ENCODE results near the gene NRXN3.

Gene NRXN3

DNA sequence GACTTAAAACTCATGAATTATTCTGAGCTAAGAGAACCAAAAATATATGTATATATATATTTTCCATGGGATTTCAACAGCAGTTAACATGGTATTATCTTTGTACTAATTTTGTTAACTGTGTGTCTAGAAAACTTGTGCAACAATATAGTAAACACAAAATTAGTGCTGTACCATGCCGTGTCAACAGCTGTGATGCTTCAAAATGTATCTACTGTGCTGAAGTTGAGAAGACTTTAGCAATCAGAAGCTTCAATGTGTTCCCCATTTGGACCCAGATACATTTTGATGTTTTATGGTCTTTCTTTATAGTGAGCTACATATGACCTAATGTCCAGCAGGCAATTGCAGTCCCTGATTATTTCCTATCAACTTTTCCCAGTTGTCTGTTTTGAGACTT is 1635.5 kb downstream of the NRXN3 start:
- no peak for DNase-seq (ENCODE audit: low read depth in 2 of 2)

GRCh38 chr14:79809849-79810612 is 1639.9 kb downstream of the NRXN3 start:
- no peak for DNase-seq (ENCODE audit: low read depth in 2 of 2)

- DNase-seq (ENCODE audit: low read depth in 2 of 2): no peak
These were observed 1650.8 kb downstream of the NRXN3 start for GRCh38 chr14:79820866-79821535.

GRCh38 chr14:79822034-79822433 is 1651.9 kb downstream of the NRXN3 start:
- DNase-seq (ENCODE audit: low read depth in 2 of 2): no peak

DNA sequence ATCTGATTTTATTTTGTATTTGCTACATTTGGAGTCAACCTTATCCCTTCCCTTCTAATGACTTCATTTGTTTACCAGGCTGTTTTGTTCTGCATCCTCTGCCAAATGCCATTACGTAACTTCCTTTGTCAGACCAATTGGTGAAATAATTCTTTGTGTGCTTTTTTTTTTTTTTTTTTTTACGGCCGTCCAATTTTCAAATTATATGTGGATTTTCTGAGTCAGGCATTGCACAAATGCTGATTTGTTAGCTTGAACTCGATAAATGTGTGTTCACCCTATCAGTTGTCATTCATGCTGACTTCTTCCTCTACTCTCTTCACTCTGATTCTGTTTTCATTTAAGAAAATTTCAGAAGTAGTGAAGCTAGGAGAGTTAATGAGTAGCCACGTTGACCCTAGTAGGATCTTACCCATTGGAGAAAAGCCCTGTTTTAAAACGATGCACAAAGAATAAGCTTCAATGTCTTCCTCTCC is 1654.9 kb downstream of the NRXN3 start:
- DNase-seq (ENCODE audit: low read depth in 2 of 2): no peak

DNA sequence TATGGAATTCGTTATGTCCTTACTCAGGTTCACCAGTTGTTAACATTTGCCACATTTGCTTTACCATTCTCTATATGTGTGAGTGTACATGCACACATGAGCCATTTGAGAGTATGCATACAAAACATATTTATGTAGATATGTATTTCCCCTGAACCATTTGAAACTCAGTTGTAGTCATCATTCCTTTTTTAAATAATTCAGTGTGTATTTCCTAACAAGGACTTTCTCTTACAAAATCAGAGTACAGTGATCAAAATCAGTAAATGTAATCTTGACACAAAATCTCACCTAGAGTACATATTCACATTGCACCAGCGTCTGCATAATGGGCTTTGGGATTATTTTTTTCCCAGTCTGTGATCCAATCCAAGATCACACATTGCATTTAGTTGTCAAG is 1656.2 kb downstream of the NRXN3 start:
- no peak for DNase-seq (ENCODE audit: low read depth in 2 of 2)

DNA sequence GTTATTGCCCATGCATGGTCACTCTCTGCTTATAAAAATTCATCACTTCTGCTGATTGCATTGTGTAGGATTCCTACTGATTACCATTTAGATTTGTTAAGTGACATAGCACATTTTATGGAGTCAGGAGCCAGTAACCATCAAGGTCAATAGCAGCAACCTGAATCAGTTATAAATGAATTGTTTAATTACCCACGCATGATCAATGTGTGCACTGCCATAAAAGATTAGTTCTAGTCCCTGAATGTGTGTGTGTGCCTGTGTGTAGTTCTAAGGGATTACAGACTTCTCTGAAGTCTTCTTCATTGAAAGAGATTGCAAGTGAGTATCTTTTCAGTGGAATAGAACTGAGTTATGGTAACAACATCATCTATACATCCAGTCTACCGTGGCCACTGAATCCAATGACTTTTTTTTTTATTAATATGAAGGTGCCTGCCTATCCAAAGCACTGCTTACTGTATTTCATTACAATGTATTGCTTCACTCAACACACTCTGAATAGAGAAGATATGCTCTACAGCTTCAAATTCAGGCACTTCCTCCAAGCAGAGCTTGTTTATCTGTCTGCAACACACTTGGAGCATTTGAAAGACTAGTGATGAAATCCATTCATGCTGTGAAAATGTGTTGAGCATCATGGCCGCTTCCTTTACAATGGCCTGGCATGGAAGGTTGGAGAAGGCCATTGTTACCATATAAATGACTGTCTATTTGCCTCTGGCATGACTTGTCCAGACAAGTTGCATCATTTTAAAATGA is 1659.4 kb downstream of the NRXN3 start:
- DNase-seq (ENCODE audit: low read depth in 2 of 2): no peak

DNA sequence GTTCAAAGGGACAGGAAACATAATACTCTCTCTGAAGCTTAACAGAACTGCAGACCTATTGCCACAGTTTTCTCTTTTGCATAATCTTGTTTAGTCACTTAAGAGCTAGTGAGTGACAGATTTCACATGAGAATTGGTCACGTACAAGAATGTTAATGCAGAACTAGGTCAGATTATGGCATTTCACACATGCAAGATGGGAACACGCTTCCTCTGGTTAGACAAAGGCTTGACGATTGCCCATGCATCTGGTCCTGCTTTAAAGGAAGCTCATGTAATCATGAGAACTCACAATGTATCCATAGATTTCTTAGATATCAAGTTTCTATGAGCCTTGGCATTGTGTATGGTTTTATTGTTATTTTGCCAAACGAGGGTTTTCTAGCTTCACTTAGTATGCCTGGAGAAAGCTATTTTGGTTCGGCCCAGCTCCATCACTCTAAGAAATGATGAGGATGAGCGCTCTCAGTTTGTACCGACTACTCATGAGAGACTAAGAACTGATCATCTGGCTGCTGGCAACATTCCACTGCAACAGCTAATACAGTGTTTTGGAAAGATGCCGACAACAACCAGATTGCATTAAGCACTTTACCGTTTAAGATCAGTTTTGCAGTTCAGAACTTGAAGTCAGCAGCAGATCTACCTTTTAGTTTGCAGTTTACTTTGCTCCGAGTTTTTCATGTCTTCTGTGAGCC is 1661.2 kb downstream of the NRXN3 start:
- no peak for DNase-seq (ENCODE audit: low read depth in 2 of 2)

- no peak for DNase-seq (ENCODE audit: low read depth in 2 of 2)
These were observed 1663.6 kb downstream of the NRXN3 start for GRCh38 chr14:79833781-79834180.

DNA sequence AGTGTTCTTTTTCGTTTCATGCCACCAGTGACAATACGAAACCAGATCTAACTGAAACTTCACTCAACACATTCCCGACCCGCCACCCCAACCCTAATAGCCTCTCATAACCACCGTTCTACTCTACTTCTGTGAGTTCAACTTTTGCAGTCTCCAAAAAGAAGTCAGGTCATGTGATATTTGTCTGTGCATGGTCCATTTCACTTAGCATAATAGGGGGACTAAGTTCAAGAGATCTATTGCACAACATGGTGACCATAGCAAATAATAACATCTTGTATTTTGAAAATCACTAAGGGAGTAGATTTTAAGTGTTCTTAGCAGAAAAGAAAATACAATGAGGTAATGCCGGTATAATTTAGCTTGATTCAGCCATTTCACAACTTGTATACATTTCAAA is 1664.7 kb downstream of the NRXN3 start:
- DNase-seq (ENCODE audit: low read depth in 2 of 2): no peak

- DNase-seq (ENCODE audit: low read depth in 2 of 2): no peak
These were observed 1666.4 kb downstream of the NRXN3 start for GRCh38 chr14:79836577-79836976.

DNA sequence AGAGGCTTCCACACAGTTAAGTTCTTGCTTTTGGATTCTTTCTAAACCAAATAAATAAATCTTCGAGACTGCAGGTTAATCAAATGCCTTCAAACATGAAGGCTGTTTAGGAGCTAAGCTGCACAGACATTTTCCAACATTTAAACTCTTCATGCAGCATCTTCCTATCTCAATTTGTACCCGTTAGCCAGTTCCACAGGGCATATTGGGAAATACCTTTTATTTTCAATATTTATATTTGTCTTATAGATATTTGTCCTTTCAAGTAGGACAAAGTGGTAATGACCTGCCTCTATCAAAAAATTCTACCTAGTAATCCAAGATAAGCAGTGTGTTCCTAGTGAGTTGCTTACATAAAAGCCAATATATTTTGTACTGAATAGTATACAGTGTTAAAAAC is 1667.5 kb downstream of the NRXN3 start:
- DNase-seq (ENCODE audit: low read depth in 2 of 2): no peak

- no peak for DNase-seq (ENCODE audit: low read depth in 2 of 2)
These were observed 1669.9 kb downstream of the NRXN3 start for GRCh38 chr14:79840103-79840502.

DNA sequence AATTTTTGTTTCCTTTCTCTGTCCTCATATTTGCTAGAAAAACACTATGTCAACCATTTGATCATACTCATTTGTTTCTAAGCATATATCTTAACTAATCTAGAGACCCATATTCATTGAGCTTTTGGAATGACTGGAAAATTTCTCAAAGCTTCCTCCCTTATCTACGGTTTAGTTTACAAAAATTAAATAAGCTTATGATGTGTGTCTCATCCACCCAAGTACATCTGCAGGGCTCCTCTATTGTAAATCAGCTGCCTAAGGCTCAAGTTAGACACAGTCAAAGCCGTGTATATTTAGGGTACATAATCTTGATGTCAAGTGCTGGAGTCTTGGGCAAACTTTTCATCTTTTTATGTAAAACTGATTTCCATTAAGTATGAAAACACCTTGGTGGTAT is 1670.7 kb downstream of the NRXN3 start:
- no peak for DNase-seq (ENCODE audit: low read depth in 2 of 2)

GRCh38 chr14:79841433-79841832 is 1671.3 kb downstream of the NRXN3 start:
- DNase-seq (ENCODE audit: low read depth in 2 of 2): no peak

DNA sequence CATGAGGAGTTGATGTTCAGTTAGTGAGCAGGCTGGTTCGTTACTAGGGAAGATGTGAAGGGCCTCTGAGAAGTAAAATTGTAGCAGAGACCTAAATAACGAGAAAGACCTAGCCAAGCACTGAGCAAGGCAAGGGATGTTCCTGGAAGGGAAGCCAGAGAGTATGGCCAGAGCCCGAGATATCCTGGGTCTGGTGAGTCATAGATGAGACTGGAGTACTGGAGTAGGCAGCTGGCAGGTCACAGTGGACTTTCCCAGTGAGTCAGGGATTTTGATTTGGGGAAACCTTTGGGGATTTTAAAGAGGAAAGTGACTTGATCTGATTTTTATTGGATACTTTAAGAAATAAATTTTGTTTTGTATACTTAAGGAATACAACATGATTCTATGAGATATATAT is 1672.1 kb downstream of the NRXN3 start:
- DNase-seq (ENCODE audit: low read depth in 2 of 2): no peak

DNA sequence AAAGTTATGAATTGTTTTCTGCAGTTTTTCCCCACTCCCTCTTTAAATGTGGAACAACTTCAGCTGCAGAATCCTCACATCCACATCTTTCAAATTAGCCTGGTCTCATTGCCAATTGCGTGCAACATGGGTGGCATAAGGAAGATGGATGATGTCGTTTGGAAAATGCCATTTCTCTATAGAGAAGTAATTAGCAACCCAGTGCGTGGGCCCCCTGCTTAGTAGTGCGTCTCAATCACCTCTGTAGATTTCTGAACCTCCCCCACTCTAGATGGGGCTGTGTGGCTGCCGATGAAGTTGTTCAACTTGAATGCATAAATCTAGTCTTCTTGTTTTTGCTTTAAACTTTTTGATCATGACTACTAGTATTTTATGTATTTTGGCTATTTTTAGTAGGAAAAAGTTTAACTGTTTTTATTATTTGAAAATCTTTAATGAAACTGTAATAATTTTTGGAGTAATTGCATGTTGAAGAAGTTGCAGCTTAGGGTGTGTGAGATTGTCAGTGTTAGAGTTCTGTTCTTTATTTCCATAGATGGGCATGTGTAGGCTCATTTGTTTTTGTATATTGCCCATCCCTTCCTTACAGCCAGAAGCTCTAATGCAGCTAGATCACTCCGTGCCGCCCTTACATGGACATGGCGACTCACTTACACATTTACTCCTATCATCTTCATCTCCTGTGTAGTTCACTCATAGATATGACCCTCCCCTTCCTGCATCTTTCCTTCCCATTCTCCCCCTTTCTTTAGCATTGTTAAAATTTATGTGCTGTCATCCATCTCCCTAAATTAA is 1683.0 kb downstream of the NRXN3 start:
- no peak for DNase-seq (ENCODE audit: low read depth in 2 of 2)

DNA sequence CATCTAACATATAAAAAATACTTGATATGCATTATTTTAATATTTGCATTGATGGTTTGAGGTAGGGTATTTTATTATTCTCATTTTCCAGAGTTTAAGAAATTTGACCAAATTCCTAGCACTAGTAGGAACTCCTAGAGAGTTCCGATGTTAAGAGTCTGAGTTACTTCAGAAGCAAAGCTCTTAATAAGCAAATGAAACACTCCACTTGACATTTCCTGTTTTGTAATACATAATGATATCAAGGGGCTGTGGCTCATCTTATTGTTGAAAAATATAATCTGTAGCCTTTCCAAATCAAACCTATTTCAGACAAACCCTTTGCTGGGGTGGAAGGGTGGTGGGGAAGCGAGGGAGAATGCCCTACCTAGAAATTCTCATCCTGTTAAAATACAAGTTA is 1685.6 kb downstream of the NRXN3 start:
- no peak for DNase-seq (ENCODE audit: low read depth in 2 of 2)

DNA sequence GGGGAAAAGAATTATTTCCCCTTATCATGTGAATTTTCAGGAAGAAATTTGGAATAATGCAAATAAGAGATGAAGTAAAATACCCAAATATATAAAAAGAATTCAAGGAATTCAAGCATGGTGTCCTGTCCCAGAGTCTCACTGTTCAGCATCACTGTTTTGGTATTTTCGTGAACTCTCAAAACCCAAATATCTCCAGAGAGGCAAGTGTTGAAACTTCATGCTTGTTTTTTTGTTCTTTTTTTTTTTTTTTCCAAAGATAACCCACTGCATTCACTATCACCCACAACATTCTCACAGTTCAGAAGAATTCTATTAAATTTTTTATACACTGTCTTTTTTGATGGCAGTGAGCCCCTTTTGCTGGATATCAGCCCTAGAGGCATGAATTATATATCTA is 1686.2 kb downstream of the NRXN3 start:
- DNase-seq (ENCODE audit: low read depth in 2 of 2): no peak

GRCh38 chr14:79861111-79861510 is 1690.9 kb downstream of the NRXN3 start:
- DNase-seq (ENCODE audit: low read depth in 2 of 2): no peak

DNA sequence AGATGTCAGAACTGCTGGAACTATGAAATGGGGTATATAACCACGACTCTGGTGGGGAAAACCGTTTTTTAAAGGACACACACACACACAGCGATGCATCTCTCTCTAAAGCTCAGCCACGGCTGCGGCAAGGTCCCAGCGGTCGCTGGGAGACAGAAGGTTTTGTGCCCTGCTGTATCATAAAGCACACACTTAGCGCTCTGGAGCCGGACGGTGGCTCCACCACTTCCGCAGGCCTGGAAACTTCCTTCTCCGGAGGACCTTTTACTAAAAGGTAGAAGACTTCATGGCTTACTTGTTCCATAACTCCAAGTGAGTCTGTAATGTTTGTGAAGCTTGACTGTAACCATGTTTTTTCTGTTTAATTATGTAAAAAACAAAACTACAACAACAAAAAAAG is 1691.9 kb downstream of the NRXN3 start:
- no peak for DNase-seq (ENCODE audit: low read depth in 2 of 2)
